HUES48 (cell line): ENCODE measurements around the gene APOD.

Experiments
- H3K27ac ChIP-seq: one replicate; pipeline ENCODE4 v1.7.0; 2013; ENCODE audit warnings: low read depth, low read length, inconsistent platforms
- H3K27me3 ChIP-seq: 2 replicates; pipeline ENCODE4 v1.6.1; 2013; ENCODE audit warnings: mild to moderate bottlenecking, low read length; ENCODE audit not compliant: control insufficient read depth, insufficient read depth
- H3K36me3 ChIP-seq: 2 replicates; pipeline ENCODE4 v1.6.1; 2013; ENCODE audit warnings: low read length; ENCODE audit not compliant: control insufficient read depth, insufficient read depth
- H3K4me1 ChIP-seq: 2 replicates; pipeline ENCODE4 v1.6.1; 2013; ENCODE audit warnings: mild to moderate bottlenecking, low read length; ENCODE audit not compliant: control insufficient read depth, insufficient read depth
- H3K4me3 ChIP-seq: 2 replicates; pipeline ENCODE4 v1.5.1; 2013; ENCODE audit warnings: mild to moderate bottlenecking, low read depth, low read length
- H3K9ac ChIP-seq: 2 replicates; pipeline ENCODE4 v1.6.1; 2013; ENCODE audit warnings: mild to moderate bottlenecking, low read depth, low read length, moderate library complexity
- H3K9me3 ChIP-seq: 2 replicates; pipeline ENCODE4 v1.6.1; 2013; ENCODE audit warnings: low read length; ENCODE audit not compliant: control insufficient read depth, insufficient read depth

APOD gene

GRCh38 chr3:195542316-195542697 is 41.4 kb downstream of the APOD start:
- Histone ChIP-seq H3K9me3 (no peaks in the 10 kb centered on the region), H3K27me3 (peaks cover 27% of the 10 kb centered on the region), H3K36me3 (no peaks in the 10 kb centered on the region), H3K27ac (no peak overlapping the region), H3K9ac (peak overlapping the region; percentile 76; the same call in 1 of the 2 replicates), H3K4me3 (peak overlapping the region; percentile 93), H3K4me1 (peaks cover 14% of the 10 kb centered on the region)

- Histone ChIP-seq H3K4me1 (peaks cover 14% of the 10 kb centered on the region), H3K9me3 (no peaks in the 10 kb centered on the region), H3K9ac (no peak overlapping the region), H3K4me3 (no peak overlapping the region), H3K27me3 (peaks cover 23% of the 10 kb centered on the region), H3K27ac (no peak overlapping the region), H3K36me3 (no peaks in the 10 kb centered on the region)
Observed at GRCh38 chr3:195540511-195540910, 43.2 kb downstream of the APOD start.

GRCh38 chr3:195540027-195540426 is 43.7 kb downstream of the APOD start:
- Histone ChIP-seq H3K4me1 (peaks cover 14% of the 10 kb centered on the region), H3K27ac (no peak overlapping the region), H3K27me3 (peaks cover 21% of the 10 kb centered on the region), H3K4me3 (no peak overlapping the region), H3K9me3 (no peaks in the 10 kb centered on the region), H3K36me3 (no peaks in the 10 kb centered on the region), H3K9ac (no peak overlapping the region)

- H3K9ac ChIP-seq = no peak overlapping the region
- no peak overlapping the region for H3K4me3 ChIP-seq
- peaks cover 15% of the 10 kb centered on the region for H3K27me3 ChIP-seq
- H3K4me1 ChIP-seq = peaks cover 14% of the 10 kb centered on the region
- H3K9me3 ChIP-seq = no peaks in the 10 kb centered on the region
- no peak overlapping the region for H3K27ac ChIP-seq
- H3K36me3 ChIP-seq = no peaks in the 10 kb centered on the region
Observed at GRCh38 chr3:195539479-195539878, 44.3 kb downstream of the APOD start.

GRCh38 chr3:195537995-195538394 is 45.7 kb downstream of the APOD start:
- H3K4me3 ChIP-seq = no peak overlapping the region
- no peak overlapping the region for H3K27ac ChIP-seq
- peaks cover 8% of the 10 kb centered on the region for H3K4me1 ChIP-seq
- H3K27me3 ChIP-seq = peaks cover 4% of the 10 kb centered on the region; the same call in 1 of the 2 replicates
- H3K9me3 ChIP-seq = no peaks in the 10 kb centered on the region
- no peaks in the 10 kb centered on the region for H3K36me3 ChIP-seq
- H3K9ac ChIP-seq = no peak overlapping the region

- Histone ChIP-seq H3K4me3 (no peak overlapping the region), H3K9ac (no peak overlapping the region), H3K27me3 (no peaks in the 10 kb centered on the region), H3K27ac (no peak overlapping the region), H3K4me1 (no peaks in the 10 kb centered on the region), H3K36me3 (no peaks in the 10 kb centered on the region), H3K9me3 (no peaks in the 10 kb centered on the region)
Observed at GRCh38 chr3:195535293-195535692, 48.4 kb downstream of the APOD start.

- Histone ChIP-seq H3K36me3 (no peaks in the 10 kb centered on the region), H3K4me1 (no peaks in the 10 kb centered on the region), H3K9ac (no peak overlapping the region), H3K27ac (no peak overlapping the region), H3K27me3 (no peaks in the 10 kb centered on the region), H3K9me3 (no peaks in the 10 kb centered on the region), H3K4me3 (no peak overlapping the region)
Observed at GRCh38 chr3:195532834-195533233, 50.9 kb downstream of the APOD start.

- H3K27me3 ChIP-seq = no peaks in the 10 kb centered on the region
- no peaks in the 10 kb centered on the region for H3K36me3 ChIP-seq
- no peak overlapping the region for H3K27ac ChIP-seq
- no peaks in the 10 kb centered on the region for H3K4me1 ChIP-seq
- no peak overlapping the region for H3K9ac ChIP-seq
- H3K9me3 ChIP-seq = no peaks in the 10 kb centered on the region
- H3K4me3 ChIP-seq = no peak overlapping the region
Observed at GRCh38 chr3:195532345-195532744, 51.4 kb downstream of the APOD start.

- Histone ChIP-seq H3K9me3 (no peaks in the 10 kb centered on the region), H3K36me3 (no peaks in the 10 kb centered on the region), H3K4me1 (no peaks in the 10 kb centered on the region), H3K27me3 (no peaks in the 10 kb centered on the region), H3K27ac (no peak overlapping the region), H3K4me3 (no peak overlapping the region), H3K9ac (no peak overlapping the region)
Observed at GRCh38 chr3:195531683-195532082, 52.1 kb downstream of the APOD start.

GRCh38 chr3:195526492-195526891 is 57.2 kb downstream of the APOD start:
- Histone ChIP-seq H3K36me3 (peaks cover 9% of the 10 kb centered on the region; the same call in 1 of the 2 replicates), H3K4me1 (no peaks in the 10 kb centered on the region), H3K9me3 (no peaks in the 10 kb centered on the region), H3K27me3 (no peaks in the 10 kb centered on the region), H3K4me3 (no peak overlapping the region), H3K9ac (no peak overlapping the region), H3K27ac (no peak overlapping the region)

- Histone ChIP-seq H3K4me3 (no peak overlapping the region), H3K9me3 (no peaks in the 10 kb centered on the region), H3K4me1 (no peaks in the 10 kb centered on the region), H3K9ac (no peak overlapping the region), H3K36me3 (peaks cover 9% of the 10 kb centered on the region; the same call in 1 of the 2 replicates), H3K27me3 (no peaks in the 10 kb centered on the region), H3K27ac (no peak overlapping the region)
Observed at GRCh38 chr3:195524171-195524896, 59.4 kb downstream of the APOD start.
